HG02623 (cell line): Measurements from ENCODE around the gene SSX2IP.

ENCODE experiments used
- ATAC-seq: cut with Tn5 transposase; IDR thresholded peaks from one replicate; pipeline ENCODE4 v1.9.1; 2021; ENCODE audit warnings: moderate library complexity; ENCODE audit not compliant: unreplicated experiment

The SSX2IP gene

GRCh38 chr1:84711121-84711520 is 20.9 kb upstream of the SSX2IP start:
- no peak for ATAC-seq

DNA sequence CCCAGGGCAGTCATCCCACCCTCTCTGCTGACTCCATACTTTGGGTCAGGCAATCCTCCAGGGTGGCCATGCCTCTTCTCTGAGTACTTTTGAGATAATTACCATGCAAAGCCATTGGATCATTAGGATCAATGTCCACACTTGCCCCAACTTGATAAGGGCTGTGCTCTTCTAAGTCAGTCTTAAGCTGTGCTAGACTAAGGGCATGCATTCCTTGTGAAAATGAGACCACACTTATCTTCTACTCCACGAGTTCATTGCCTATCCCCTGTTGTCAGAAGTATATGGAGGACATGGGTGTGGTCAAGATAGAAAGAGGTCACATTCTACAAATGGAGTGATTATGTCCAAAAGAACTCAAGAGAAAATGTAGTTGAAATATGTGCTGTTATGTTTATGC is 18.9 kb upstream of the SSX2IP start:
- no peak for ATAC-seq

- no peak for ATAC-seq
Measured at GRCh38 chr1:84708031-84708430, 17.8 kb upstream of the SSX2IP start.

GRCh38 chr1:84705513-84705912 is 15.3 kb upstream of the SSX2IP start:
- no peak for ATAC-seq

DNA sequence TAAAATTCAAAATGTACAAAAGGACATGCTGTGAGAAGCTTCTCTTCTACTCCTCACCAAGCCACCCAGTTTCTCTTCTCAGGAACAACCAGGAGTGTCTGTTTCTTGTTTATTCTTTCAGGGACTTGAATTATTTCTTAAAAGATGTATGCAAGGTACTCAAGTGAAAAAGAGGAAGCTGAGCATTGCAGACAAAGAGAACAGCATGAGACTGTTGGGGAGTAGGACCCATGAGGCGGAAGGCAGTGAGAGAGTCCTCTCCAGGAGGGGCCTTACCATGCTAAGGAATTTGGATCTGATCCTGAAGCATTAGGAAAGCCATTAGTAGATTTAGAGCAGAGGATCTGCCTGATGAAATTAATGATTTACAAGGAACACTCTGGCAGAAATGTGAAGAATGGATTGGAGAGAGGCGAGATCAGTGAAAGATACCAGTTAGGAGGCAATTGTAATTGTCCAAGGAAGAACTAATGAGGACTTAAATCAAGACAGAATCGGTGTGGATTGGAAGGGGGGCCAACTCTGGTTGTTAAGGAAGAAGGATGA is 14.7 kb upstream of the SSX2IP start:
- no peak for ATAC-seq

- no peak for ATAC-seq
Measured at GRCh38 chr1:84703431-84703830, 13.2 kb upstream of the SSX2IP start.

- no peak for ATAC-seq
Measured at GRCh38 chr1:84702143-84702542, 11.9 kb upstream of the SSX2IP start.

GRCh38 chr1:84701376-84701775 is 11.1 kb upstream of the SSX2IP start:
- ATAC-seq: no peak

GRCh38 chr1:84700070-84700469 is 9.8 kb upstream of the SSX2IP start:
- peak; percentile 86 for ATAC-seq

DNA sequence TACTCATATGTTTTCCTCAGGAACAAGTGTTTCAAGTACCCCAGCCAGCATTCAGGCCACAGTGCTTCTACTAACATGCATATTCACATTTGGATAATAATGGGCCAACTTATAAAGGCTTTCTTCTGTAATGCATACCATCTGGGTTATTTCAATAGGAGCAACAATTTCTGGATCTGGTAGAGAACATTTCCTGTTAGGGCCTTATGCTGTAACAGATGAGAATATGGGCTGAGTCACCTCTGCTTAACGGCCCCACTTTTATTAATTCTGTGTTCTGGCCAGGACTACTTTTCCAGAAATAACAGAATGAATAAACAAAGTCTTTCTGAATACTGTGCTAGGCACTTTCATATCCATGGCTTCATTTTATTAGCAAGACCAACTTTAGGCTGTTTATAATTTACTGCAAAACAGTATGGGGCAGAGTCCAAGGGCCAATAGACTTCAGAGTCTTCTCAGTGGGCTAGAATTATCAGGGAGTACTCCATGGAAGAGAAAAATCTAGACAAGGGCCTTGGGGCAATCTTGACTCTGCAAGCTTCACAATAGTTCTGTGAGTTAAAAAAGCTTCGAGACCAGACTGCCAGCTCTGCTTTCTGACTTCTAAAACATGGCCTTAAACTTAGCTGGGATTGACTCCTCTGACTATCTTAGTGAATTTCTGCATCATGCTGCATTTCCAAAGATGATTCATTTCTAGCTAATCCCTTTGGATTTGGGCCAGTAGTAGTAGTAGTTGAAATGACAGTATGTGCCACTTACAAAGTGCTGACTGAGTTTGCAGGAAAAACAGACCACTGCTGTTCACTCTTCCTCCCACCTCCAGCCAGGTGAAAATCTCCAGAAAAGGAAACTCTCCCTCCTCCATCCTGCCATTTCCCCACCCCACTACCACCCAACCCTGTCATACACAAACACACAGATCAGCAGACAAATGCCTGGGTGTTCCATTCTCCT is 8.2 kb upstream of the SSX2IP start:
- no peak for ATAC-seq

- no peak for ATAC-seq
Measured at GRCh38 chr1:84693785-84694184, 3.5 kb upstream of the SSX2IP start.

DNA sequence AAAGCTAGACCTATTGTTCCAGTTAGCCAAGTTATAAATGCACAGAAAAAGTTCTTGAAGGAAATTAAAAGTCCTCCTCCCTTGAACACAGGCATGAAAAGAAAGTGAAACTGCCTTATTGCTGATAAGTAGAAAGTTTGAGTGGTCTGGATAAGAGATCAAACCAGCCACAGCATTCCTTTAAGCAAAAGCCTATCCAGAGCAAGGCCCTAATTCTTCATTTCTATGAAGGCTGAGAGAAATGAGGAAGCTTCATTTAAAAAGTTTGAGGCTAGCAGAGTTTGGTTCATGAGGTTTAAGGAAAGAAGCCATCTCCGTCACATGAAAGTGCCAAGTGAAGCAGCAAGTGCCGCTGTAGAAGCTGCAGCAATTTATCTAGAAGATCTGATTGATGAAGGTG is 2.7 kb upstream of the SSX2IP start:
- ATAC-seq: no peak

DNA sequence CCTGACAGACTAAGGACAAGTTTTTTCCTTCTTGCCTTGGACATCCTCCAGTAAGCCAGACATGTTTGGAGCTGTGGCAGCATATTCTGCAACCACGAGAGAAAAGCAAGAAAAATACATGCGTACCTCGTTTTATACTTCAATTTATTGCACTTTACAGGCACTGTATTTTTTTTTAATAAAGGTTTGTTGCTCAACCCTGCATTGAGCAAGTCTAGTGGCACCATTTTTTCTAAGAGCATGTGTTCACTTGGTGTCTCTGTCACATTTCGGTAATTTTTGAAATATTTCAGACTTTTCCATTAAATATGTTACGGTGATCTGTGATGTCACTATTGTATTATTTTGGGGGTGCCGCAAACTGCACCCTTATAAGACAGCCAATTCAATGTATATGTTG is 2.1 kb upstream of the SSX2IP start:
- ATAC-seq: no peak

GRCh38 chr1:84691122-84691783 is 992 bp upstream of the SSX2IP start:
- ATAC-seq: no peak

DNA sequence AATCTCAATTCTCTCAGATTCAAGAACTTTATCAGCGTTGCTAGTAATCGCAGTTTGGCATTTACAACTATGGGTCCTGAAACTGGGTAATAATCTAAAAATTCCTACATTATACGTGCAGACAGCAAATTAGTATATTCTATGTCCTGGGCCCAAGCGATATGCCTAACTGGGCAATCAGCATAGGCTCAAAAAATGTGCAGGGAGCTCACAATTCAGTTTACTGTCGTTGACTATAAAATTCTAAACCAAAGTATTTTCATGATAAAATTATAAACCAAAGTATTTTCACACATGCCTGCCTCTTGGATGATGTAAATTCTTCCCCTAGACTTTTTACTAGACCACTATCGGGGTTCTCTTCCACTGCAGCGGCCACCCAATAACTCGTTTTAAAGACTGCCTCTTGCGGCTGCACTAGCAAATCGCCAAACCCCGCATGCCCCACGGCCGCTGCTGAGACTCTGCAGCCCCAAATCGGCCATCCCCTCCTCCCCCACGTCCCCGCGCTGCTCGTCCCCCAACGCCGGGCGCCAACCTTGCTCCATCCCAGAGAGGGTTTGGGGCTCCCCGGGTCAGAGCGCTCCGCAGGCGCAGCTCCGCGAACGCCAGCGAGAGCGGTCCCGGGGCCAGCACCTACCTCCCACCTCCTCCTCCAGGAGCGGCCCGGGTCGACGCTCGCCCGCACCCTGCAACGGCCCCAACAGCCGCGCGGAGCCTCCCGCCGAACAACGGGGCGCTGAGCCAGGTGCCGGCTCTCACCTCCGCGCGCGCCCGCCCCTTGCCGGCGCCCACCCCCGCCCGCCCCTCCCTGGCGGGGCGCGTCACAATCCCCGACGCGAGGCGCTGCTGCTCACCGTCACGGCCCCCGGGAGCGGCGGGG is 506 bp downstream of the SSX2IP start:
- ATAC-seq: peak; percentile 45

GRCh38 chr1:84688463-84689061 is 1.7 kb downstream of the SSX2IP start:
- no peak for ATAC-seq

GRCh38 chr1:84687714-84688462 is 2.4 kb downstream of the SSX2IP start:
- ATAC-seq: no peak

DNA sequence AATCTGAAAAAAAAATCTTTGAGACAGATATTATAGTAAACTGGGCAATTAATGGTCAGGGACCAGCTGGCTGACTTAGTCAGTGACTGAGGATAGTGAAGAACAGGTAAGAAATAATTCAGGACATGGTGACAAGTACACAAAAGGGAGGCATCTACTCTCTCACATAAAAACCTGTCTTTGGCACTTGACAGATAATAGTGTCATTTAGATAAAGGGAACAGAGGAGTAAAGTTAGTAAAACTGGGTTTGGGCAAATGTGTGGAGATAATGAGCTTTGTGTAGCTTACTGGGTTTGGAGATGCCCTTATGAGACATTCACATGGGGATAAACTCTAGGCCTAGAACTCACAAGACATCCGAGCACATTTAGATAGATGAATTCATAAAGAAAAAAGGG is 4.0 kb downstream of the SSX2IP start:
- no peak for ATAC-seq

DNA sequence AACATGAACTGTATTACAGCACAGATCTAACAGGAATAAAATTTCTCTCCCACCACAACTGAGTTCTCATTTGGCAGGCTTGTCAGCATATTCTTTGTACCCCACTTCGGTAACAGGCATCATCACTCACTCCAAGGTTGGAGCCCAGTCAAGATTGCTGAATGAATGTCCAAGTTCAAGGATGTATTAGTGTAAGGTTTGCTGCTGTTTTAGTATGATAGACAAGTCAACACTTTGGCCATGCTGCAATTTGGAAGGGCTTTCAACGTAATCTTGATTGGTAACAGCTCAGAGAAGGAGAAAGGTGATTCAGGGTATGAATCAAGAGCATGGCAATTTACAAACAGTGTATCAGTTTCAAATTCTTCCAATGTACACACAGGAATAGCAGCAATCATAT is 6.8 kb downstream of the SSX2IP start:
- ATAC-seq: no peak

DNA sequence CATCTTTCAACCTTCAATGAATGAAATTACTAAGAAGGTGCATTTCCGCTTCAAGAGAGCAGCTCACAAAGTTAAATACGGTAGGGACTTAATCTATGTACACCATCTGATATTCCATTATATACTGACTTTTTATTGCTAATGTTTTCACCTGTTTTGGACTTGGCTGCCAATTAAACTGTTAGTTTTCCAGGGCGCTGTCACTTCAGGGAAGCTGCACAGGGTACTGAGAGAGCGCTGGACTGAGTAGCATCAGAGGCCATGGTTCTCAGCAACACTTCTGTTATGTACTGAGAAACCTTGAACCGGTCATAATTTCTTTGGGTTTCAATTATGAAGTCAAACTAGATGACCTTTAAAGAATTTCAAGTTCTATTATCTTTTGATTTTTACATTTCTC is 8.2 kb downstream of the SSX2IP start:
- no peak for ATAC-seq
